ENCODE data around the gene RNASE11.
"Not testable (repeated sequence)": the region's sequence is repeated elsewhere in the genome, so short reads cannot be mapped to it uniquely, and the experiment has no call there.

Gene RNASE11

GRCh38 chr14:20606190-20606901 lies 18.5 kb upstream of the RNASE11 start:
- Histone ChIP-seq H3K27ac (no peak overlapping the region), H3K4me3 (no peak overlapping the region), H3K9me3 (no peaks in the 10 kb centered on the region), H3K27me3 (no peaks in the 10 kb centered on the region), H3K4me1 (peaks cover 0 to 14% (median 11%) of the 10 kb centered on the region in 4 donors), H3K36me3 (no peaks in the 10 kb centered on the region)
- no peak for DNase-seq
- TF ChIP-seq CTCF (IDR thresholded peaks at IDR 0.05), result peak in 1 of 2 experiments; percentile 12
- intact Hi-C loops (cut with DNase I; ENCODE audit: low total_unique reads), result loop anchor here (5.0 kb wide), 2 partner anchors 74 to 279 kb away; no protein-coding TSS in a partner anchor

DNA sequence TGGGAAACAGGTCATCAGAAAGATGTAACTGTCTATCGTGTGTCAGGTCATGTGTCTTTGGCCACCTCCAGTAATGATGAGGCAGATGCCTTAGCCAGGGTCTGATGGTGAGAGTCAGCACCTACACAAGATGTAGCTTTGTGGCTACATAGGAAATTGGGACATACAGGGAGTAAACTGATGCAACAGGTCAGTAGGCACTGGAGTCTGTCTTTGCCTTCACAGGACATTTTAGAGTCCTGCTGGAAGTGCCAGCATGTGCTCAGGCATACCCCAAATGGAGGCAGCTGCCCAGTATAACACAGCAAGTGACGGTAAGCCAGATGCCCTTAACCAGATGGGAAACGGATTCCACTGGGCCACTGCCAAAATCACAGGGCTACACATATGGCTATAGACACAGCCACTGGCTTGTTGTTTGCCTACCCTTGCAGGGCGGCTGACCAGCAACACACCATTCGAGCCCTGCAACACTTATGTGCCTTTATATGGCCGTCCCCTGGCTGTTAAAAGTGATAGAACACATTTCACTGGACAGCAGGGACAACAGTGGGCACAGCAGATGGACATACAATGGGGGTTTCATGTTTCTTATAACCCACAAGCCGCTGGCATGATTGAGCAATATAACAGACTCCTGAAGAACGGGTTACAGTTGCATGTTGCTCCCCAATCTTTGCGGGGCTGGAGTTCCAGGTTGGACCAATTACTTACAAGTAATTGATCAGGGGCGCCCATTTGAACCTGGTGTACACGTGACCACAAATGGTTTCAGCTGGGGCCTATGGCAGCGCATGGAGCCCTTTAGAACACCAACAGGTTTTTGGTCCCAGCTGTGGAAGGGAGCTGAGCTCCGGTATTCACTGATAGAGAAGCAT lies 16.3 kb upstream of the RNASE11 start:
- TF ChIP-seq CTCF (IDR thresholded peaks at IDR 0.05), result no peak
- Histone ChIP-seq H3K4me1 (peaks cover 0 to 2% (median 0%) of the 10 kb centered on the region in 4 donors), H3K27me3 (no peaks in the 10 kb centered on the region), H3K9me3 (no peaks in the 10 kb centered on the region), H3K4me3 (no peak overlapping the region), H3K36me3 (no peaks in the 10 kb centered on the region), H3K27ac (no peak overlapping the region)
- intact Hi-C loops (cut with DNase I; ENCODE audit: low total_unique reads), result loop anchor here (5.0 kb wide), 1 partner anchor 62 kb away; no protein-coding TSS in a partner anchor
- DNase-seq, result no peak

DNA sequence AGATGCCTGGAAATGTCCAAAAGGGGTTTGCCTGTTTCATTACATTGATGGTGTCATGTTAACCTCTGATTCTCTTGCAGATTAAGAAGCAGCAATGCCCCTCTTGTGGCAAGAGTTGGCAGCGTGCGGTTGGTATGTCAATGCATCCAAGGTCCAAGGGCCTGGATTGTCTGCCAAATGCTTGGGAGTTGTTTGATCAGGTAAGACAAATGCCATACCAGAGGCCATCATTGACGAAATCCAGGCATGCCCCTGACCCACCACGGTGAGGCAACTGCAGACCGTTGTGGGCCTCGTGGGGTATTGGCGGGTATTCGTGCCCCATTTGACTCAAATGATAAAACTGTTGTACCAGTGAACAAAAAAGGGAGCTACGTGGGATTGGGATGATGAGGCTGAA lies 14.8 kb upstream of the RNASE11 start:
- no peak for DNase-seq
- Histone ChIP-seq H3K4me1 (no peaks in the 10 kb centered on the region), H3K27me3 (no peaks in the 10 kb centered on the region), H3K36me3 (no peaks in the 10 kb centered on the region), H3K9me3 (no peaks in the 10 kb centered on the region), H3K4me3 (no peak overlapping the region), H3K27ac (no peak overlapping the region)
- intact Hi-C loops (cut with DNase I; ENCODE audit: low total_unique reads), result loop anchor here (5.0 kb wide), 1 partner anchor 60 kb away; no protein-coding TSS in a partner anchor
- no peak for TF ChIP-seq CTCF (IDR thresholded peaks at IDR 0.05)

DNA sequence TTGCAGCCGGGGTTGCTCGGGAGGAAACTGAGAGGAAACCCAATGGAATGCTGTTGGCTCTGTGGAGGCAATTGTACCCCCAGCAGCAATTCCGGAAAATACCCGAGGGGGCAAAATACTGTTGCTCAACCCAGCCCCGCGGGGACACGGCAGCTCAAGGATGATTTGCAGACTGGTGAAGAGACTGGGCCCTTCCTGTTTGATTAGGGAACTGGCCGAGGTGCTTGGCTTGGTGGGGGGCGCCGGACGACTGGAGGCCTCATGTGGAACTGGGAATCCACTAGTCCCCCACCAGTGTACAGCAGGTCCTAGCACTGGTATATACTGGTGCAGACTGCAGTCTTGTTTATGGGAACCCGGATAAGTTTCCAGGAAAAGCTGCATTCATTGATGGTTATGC lies 13.7 kb upstream of the RNASE11 start:
- DNase-seq, result no peak
- Histone ChIP-seq H3K27ac (no peak overlapping the region), H3K36me3 (no peaks in the 10 kb centered on the region), H3K9me3 (no peaks in the 10 kb centered on the region), H3K27me3 (no peaks in the 10 kb centered on the region), H3K4me3 (no peak overlapping the region), H3K4me1 (no peaks in the 10 kb centered on the region)
- intact Hi-C loops (cut with DNase I; ENCODE audit: low total_unique reads), result loop anchor here (5.0 kb wide), 1 partner anchor 59 kb away; no protein-coding TSS in a partner anchor
- no peak for TF ChIP-seq CTCF (IDR thresholded peaks at IDR 0.05)

- intact Hi-C loops (cut with DNase I; ENCODE audit: low total_unique reads), result no loop called here
- Histone ChIP-seq H3K4me3 (no peak overlapping the region), H3K4me1 (no peaks in the 10 kb centered on the region), H3K27ac (no peak overlapping the region), H3K36me3 (no peaks in the 10 kb centered on the region), H3K27me3 (peaks cover 0 to 3% of the 10 kb centered on the region in 2 donors), H3K9me3 (no peaks in the 10 kb centered on the region)
- DNase-seq, result no peak
- no peak for TF ChIP-seq CTCF (IDR thresholded peaks at IDR 0.05)
These were observed 9.3 kb upstream of the RNASE11 start for GRCh38 chr14:20597108-20597507.

DNA sequence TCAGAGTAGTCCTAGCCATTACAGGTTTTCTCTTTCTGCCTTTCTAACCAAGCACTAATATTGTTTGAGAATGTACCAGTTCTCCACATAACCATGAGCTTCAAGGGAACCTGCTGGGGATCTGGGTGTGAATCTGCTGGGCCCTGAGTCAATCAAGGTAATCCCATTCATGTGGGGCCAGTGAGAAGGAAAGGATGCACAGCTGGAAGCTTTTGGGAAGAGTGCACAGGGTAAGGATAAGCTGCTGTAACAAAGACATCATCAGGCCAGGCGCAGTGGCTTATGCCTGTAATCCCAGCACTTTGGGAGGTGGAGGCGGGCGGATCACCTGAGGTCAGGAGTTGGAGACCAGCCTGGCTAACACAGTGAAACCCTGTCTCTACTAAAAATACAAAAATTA lies 7.9 kb upstream of the RNASE11 start:
- H3K4me1 ChIP-seq; intact Hi-C loops (cut with DNase I; ENCODE audit: low total_unique reads); H3K27ac ChIP-seq; DNase-seq; H3K27me3 ChIP-seq; H3K36me3 ChIP-seq; H3K4me3 ChIP-seq; H3K9me3 ChIP-seq: not testable (repeated sequence)
